H1 (cell line): ENCODE results near the gene ZC3H18. TPM values are rescaled to one million over a fixed set of nuclear protein-coding genes. Genes with fewer than 3 reads are reported as not detected.

ENCODE experiments used
- CTCF ChIA-PET: fragments of 300-600 bp; sonication (Branson Sonifier 250); formaldehyde crosslinking; loops from one replicate; lab custom pipeline; 2021; ENCODE audit not compliant: partially characterized antibody; lab: Charles Lee
- POLR2A ChIA-PET: fragments of 300-600 bp; sonication (Branson Sonifier 250); formaldehyde crosslinking; loops from one replicate; lab custom pipeline; 2021; ENCODE audit warnings: inconsistent platforms; ENCODE audit not compliant: partially characterized antibody; lab: Charles Lee
- DNase-seq, 2 experiments: peaks; one replicate each; pipeline versions ENCODE4 v3.0.0 to v3.0.0-alpha.2; 2010 to 2022; ENCODE audit warnings: low spot score in 2 of 2, low read depth in 1 of 2, mixed read lengths in 1 of 2
- FAIRE-seq: peaks from 2 replicates; lab custom pipeline; 2011; peaks lifted over from hg19 to GRCh38; lab: Jason Lieb, UNC
- H2AFZ ChIP-seq: 2 replicates; pipeline ENCODE4 v1.8.1; 2012; ENCODE audit warnings: low read length, inconsistent platforms
- H2AK5ac ChIP-seq: 2 replicates; pipeline ENCODE4 v1.6.1; 2013; ENCODE audit warnings: low read depth, low read length
- H2BK120ac ChIP-seq: replicated peaks from 2 replicates; pipeline ENCODE3; 2013; ENCODE audit warnings: low read depth, low read length, inconsistent platforms
- H2BK12ac ChIP-seq: 2 replicates; pipeline ENCODE4 v1.6.1; 2013; ENCODE audit warnings: low read depth, low read length
- H2BK15ac ChIP-seq: 2 replicates; pipeline ENCODE4 v1.6.1; 2013; ENCODE audit warnings: low read length
- H2BK20ac ChIP-seq: 2 replicates; pipeline ENCODE4 v1.6.1; 2013; ENCODE audit warnings: low read length
- H2BK5ac ChIP-seq: 2 replicates; pipeline ENCODE4 v1.6.1; 2013; ENCODE audit warnings: low read depth, low read length
- H3K14ac ChIP-seq: 2 replicates; pipeline ENCODE4 v1.6.1; 2013; ENCODE audit warnings: inconsistent platforms; ENCODE audit not compliant: insufficient read length
- H3K18ac ChIP-seq: 2 replicates; pipeline ENCODE4 v1.6.1; 2013; ENCODE audit warnings: low read length; ENCODE audit errors: extremely low read depth
- H3K23ac ChIP-seq: 2 replicates; pipeline ENCODE4 v1.6.1; 2013; ENCODE audit warnings: inconsistent platforms; ENCODE audit not compliant: insufficient read length
- H3K23me2 ChIP-seq: 2 replicates; pipeline ENCODE4 v1.6.1; 2013; ENCODE audit warnings: low read depth, low read length
- H3K27ac ChIP-seq: 2 replicates; pipeline ENCODE4 v1.6.1; 2011; ENCODE audit warnings: low read depth, low read length, inconsistent platforms
- H3K27me3 ChIP-seq, 4 experiments: replicated peaks in 1 of 4; 1 replicate in 1 of 4; 2 replicates in 3 of 4; pipeline versions ENCODE4 v1.6.1 to v1.8.1; 2011 to 2013; ENCODE audit warnings: low read length in 3 of 4, mild to moderate bottlenecking in 3 of 4, inconsistent platforms in 2 of 4, mixed read lengths in 2 of 4, moderate library complexity in 1 of 4; ENCODE audit not compliant: control insufficient read depth in 3 of 4, insufficient read depth in 3 of 4; ENCODE audit errors: extremely low read depth in 1 of 4
- H3K36me3 ChIP-seq, 4 experiments: 2 replicates each; pipeline versions ENCODE4 v1.6.1 to v1.8.1; 2011 to 2013; ENCODE audit warnings: mild to moderate bottlenecking in 4 of 4, low read length in 3 of 4, moderate library complexity in 2 of 4, control low read depth in 1 of 4, inconsistent platforms in 1 of 4; ENCODE audit not compliant: insufficient read depth in 4 of 4, control insufficient read depth in 2 of 4
- H3K4ac ChIP-seq: replicated peaks from 2 replicates; pipeline ENCODE3; 2013; ENCODE audit warnings: low read length, low read depth, mixed read lengths, inconsistent platforms; ENCODE audit not compliant: insufficient read length
- H3K4me1 ChIP-seq, 4 experiments: replicated peaks in 1 of 4; 1 replicate in 1 of 4; 2 replicates in 3 of 4; pipeline versions ENCODE4 v1.6.1 to v1.8.1; 2011 to 2013; ENCODE audit warnings: low read length in 3 of 4, inconsistent platforms in 2 of 4, mixed read lengths in 1 of 4; ENCODE audit not compliant: insufficient read depth in 4 of 4, control insufficient read depth in 3 of 4
- H3K4me2 ChIP-seq, 2 experiments: 2 replicates each; pipeline versions ENCODE4 v1.6.1 to v1.8.1; 2011 to 2013; ENCODE audit warnings: low read depth in 2 of 2, low read length in 2 of 2, control low read depth in 1 of 2, inconsistent platforms in 1 of 2, mild to moderate bottlenecking in 1 of 2; ENCODE audit not compliant: insufficient read depth in 1 of 2
- H3K4me3 ChIP-seq, 4 experiments: fragments of 200-600, 300-600 bp in 1 of 4; sonication (generic), shearing (Covaris generic), sonication (Bioruptor Twin) in 1 of 4; 2 replicates each; pipeline versions ENCODE4 v1.5.1 to v1.8.1; 2011 to 2016; ENCODE audit warnings: low read length in 4 of 4, low read depth in 3 of 4, control low read depth in 2 of 4, inconsistent platforms in 2 of 4, mild to moderate bottlenecking in 2 of 4, mixed read lengths in 1 of 4, moderate library complexity in 1 of 4; ENCODE audit not compliant: insufficient read depth in 2 of 4; ENCODE audit errors: extremely low read depth in 1 of 4
- H3K56ac ChIP-seq: replicated peaks from 2 replicates; pipeline ENCODE3; 2013; ENCODE audit warnings: low read depth, mild to moderate bottlenecking, mixed read lengths, low read length, inconsistent platforms; ENCODE audit not compliant: insufficient read length
- H3K79me1 ChIP-seq: 2 replicates; pipeline ENCODE4 v1.6.1; 2013; ENCODE audit warnings: low read depth, low read length, control low read depth
- H3K79me2 ChIP-seq, 2 experiments: 2 replicates each; pipeline versions ENCODE4 v1.6.1 to v1.8.1; 2012 to 2013; ENCODE audit warnings: low read length in 2 of 2, mild to moderate bottlenecking in 2 of 2, inconsistent platforms in 1 of 2; ENCODE audit not compliant: insufficient read depth in 2 of 2, control insufficient read depth in 1 of 2
- H3K9ac ChIP-seq, 4 experiments: replicated peaks in 1 of 4; 1 replicate in 1 of 4; 2 replicates in 3 of 4; pipeline versions ENCODE4 v1.6.1 to v1.8.1; 2011 to 2013; ENCODE audit warnings: low read depth in 3 of 4, low read length in 3 of 4, control low read depth in 2 of 4, mild to moderate bottlenecking in 2 of 4, moderate library complexity in 2 of 4, inconsistent platforms in 1 of 4; ENCODE audit errors: extremely low read depth in 1 of 4
- H3K9me3 ChIP-seq, 2 experiments: 2 replicates each; pipeline versions ENCODE4 v1.6.1 to v1.8.1; 2012 to 2013; ENCODE audit warnings: mild to moderate bottlenecking in 2 of 2, moderate library complexity in 2 of 2, control low read depth in 1 of 2, inconsistent platforms in 1 of 2, low read depth in 1 of 2, low read length in 1 of 2, mixed read lengths in 1 of 2; ENCODE audit not compliant: insufficient read depth in 2 of 2
- H4K20me1 ChIP-seq, 2 experiments: replicated peaks in 1 of 2; 2 replicates each; pipeline versions ENCODE3 to v1.8.1; 2011 to 2013; ENCODE audit warnings: inconsistent platforms in 2 of 2, low read length in 2 of 2, mild to moderate bottlenecking in 1 of 2; ENCODE audit not compliant: insufficient read depth in 2 of 2, control insufficient read depth in 1 of 2
- H4K5ac ChIP-seq: 2 replicates; pipeline ENCODE4 v1.6.1; 2013; ENCODE audit warnings: low read length, low read depth, mixed read lengths, inconsistent platforms; ENCODE audit not compliant: insufficient read length
- H4K8ac ChIP-seq: 2 replicates; pipeline ENCODE4 v1.8.0; 2013; ENCODE audit warnings: mild to moderate bottlenecking, moderate library complexity, low read length, inconsistent platforms; ENCODE audit not compliant: insufficient read depth; ENCODE audit errors: extremely low read depth
- H4K91ac ChIP-seq: replicated peaks from 2 replicates; pipeline ENCODE3; 2013; ENCODE audit warnings: low read length, mixed read lengths, inconsistent platforms; ENCODE audit not compliant: insufficient read length
- CREB1 ChIP-seq: IDR thresholded peaks from 2 replicates; pipeline ENCODE4 v1.6.1; 2012; ENCODE audit warnings: inconsistent platforms
- CTBP2 ChIP-seq: IDR thresholded peaks from 2 replicates; pipeline ENCODE4 v1.7.0; 2011; ENCODE audit warnings: borderline replicate concordance, mild to moderate bottlenecking, moderate library complexity, mixed read lengths, low read length; ENCODE audit not compliant: insufficient read depth, insufficient read length
- HDAC2 ChIP-seq, 2 experiments: fragments of 300-600 bp in 1 of 2; sonication (generic) in 1 of 2; IDR thresholded peaks; 2 replicates each; pipeline ENCODE4 v1.6.1; 2011 to 2012; ENCODE audit warnings: low read depth in 2 of 2, low read length in 2 of 2, mild to moderate bottlenecking in 2 of 2, moderate library complexity in 2 of 2, borderline replicate concordance in 1 of 2, inconsistent platforms in 1 of 2
- RAD21 ChIP-seq, 2 experiments: IDR thresholded peaks in 1 of 2; conservative IDR thresholded peaks in 1 of 2; 2 replicates each; pipeline ENCODE4 v1.6.1; 2011; ENCODE audit warnings: low read depth in 2 of 2, low read length in 2 of 2, improper control_type of control experiment in 1 of 2, inconsistent platforms in 1 of 2, mild to moderate bottlenecking in 1 of 2, moderate library complexity in 1 of 2
- WGBS, 2 experiments: shearing (Covaris generic) in 1 of 2; methylation state at CpG; one replicate each; pipeline versions ENCODE4 v1.1.6 to v1.1.7; 2013 to 2015; ENCODE audit warnings: low lambda C conversion rate in 2 of 2, mixed read lengths in 2 of 2, inconsistent platforms in 1 of 2, low coverage in 1 of 2, missing lambda C conversion rate in 1 of 2; ENCODE audit not compliant: insufficient replicate concordance in 2 of 2, insufficient coverage in 1 of 2, insufficient read length in 1 of 2; ENCODE audit errors: extremely low coverage in 1 of 2, missing lambda C conversion rate in 1 of 2; 5-methylcytosine and 5-hydroxymethylcytosine counted together
- polyA plus RNA-seq, 7 experiments: library from polyadenylated mRNA; depleted of rRNA in 3 of 7; stranded (reverse) in 5 of 7; unstranded in 2 of 7; fragments of >200 nt in 5 of 7; fragments of 200-250 nt in 2 of 7; gene quantifications; 1 replicate in 5 of 7; 2 replicates in 1 of 7; 4 replicates in 1 of 7; pipeline versions ENCODE4 v1.2.1 to v1.2.3, GENCODE V29; 2011 to 2013; ENCODE audit warnings: missing spikeins in 2 of 7, mixed read lengths in 2 of 7
- total RNA-seq: library from RNA; stranded (reverse); fragmentation: NEBNext Ultra II Directional; extraction: Animal tissue kit (Norgen Biotek cat#: 25700); gene quantifications from 2 replicates; pipeline ENCODE4 v1.2.1, GENCODE V29; 2021
- TF ChIP-seq, protein P1 (sequence below), 3 experiments: IDR thresholded peaks; 1 replicate in 2 of 3; 2 replicates in 1 of 3; pipeline versions ENCODE4 v1.5.1 to v1.6.1; 2011; ENCODE audit warnings: low read length in 3 of 3, mild to moderate bottlenecking in 3 of 3, inconsistent platforms in 2 of 3, low read depth in 1 of 3, moderate library complexity in 1 of 3; ENCODE audit not compliant: insufficient read depth in 1 of 3; ENCODE audit errors: control extremely low read depth in 1 of 3

ZC3H18 gene
- total and polyA plus RNA-seq, 2 of the 8 experiments (the other 6 are each of a cell fraction or from before 2014, with no cell fraction given) = 12.1 to 73.2 TPM

DNA sequence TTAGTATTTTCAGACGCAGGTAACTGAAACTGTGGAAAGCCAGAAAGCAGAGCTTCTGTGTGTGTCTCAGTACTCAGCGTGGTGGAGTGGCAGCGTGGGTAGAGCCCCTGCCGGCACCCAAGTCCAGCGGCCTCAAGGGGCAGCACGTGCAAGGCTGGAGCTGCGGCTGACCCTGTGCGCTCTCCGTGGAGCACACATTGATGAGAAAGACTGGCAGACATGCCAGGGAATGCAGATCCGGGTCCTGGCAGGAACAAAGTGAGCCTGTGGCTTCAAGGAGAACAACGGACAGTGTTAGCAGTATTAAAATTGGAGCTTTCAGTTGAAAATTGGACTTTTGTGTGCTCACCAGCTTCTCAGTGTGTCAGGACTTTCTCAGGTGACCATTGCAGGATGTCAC, 23.3 kb downstream of the ZC3H18 start:
- no peak overlapping the region for H3K9ac ChIP-seq
- TF ChIP-seq, protein P1, sequence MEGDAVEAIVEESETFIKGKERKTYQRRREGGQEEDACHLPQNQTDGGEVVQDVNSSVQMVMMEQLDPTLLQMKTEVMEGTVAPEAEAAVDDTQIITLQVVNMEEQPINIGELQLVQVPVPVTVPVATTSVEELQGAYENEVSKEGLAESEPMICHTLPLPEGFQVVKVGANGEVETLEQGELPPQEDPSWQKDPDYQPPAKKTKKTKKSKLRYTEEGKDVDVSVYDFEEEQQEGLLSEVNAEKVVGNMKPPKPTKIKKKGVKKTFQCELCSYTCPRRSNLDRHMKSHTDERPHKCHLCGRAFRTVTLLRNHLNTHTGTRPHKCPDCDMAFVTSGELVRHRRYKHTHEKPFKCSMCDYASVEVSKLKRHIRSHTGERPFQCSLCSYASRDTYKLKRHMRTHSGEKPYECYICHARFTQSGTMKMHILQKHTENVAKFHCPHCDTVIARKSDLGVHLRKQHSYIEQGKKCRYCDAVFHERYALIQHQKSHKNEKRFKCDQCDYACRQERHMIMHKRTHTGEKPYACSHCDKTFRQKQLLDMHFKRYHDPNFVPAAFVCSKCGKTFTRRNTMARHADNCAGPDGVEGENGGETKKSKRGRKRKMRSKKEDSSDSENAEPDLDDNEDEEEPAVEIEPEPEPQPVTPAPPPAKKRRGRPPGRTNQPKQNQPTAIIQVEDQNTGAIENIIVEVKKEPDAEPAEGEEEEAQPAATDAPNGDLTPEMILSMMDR (IDR thresholded peaks at IDR 0.05; ENCODE audit: control extremely low read depth in 1 of 3, insufficient read depth in 1 of 3, low read depth in 1 of 3, low read length in 3 of 3) = peak in 2 of 3 experiments; percentile 18 to 19; a peak in 2 of 4 replicates
- TF ChIP-seq CTBP2 (no peak), HDAC2 (IDR thresholded peaks at IDR 0.05; ENCODE audit: borderline replicate concordance in 1 of 2, low read depth in 2 of 2, low read length in 2 of 2) (no peak), CREB1 (no peak), RAD21 (IDR thresholded peaks at IDR 0.05 in 1 of 2, conservative IDR thresholded peaks at IDR 0.05 in 1 of 2; ENCODE audit: low read depth in 2 of 2, low read length in 2 of 2) (peak in 1 of 2 experiments; percentile 15; a peak in 1 of 4 replicates)
- 85% methylated on average over 11 of the region's 11 CpGs; no CpG with 5 or more reads in 1 of the 2 experiments for WGBS, 2 experiments
- H3K18ac ChIP-seq = no peak overlapping the region
- no peak overlapping the region for H3K4ac ChIP-seq
- no peaks in the 10 kb centered on the region; the same call in 1 of the 2 replicates for H3K79me1 ChIP-seq
- no peak overlapping the region for H2BK20ac ChIP-seq
- H3K27ac ChIP-seq = no peak overlapping the region
- H3K23ac ChIP-seq = no peak overlapping the region
- H3K27me3 ChIP-seq = no peaks in the 10 kb centered on the region
- H2BK12ac ChIP-seq = no peak overlapping the region
- H2BK120ac ChIP-seq = no peak overlapping the region
- H3K36me3 ChIP-seq = peaks cover 6 to 25% (median 19%) of the 10 kb centered on the region in 4 experiments; a peak in 6 of 8 replicates
- POLR2A ChIA-PET = no interaction called here
- H2AK5ac ChIP-seq = no peak overlapping the region
- H2AFZ ChIP-seq = no peak overlapping the region
- no peak overlapping the region for H4K5ac ChIP-seq
- no peak overlapping the region for H3K56ac ChIP-seq
- H2BK15ac ChIP-seq = no peak overlapping the region
- DNase-seq = no peak
- no peak overlapping the region for H4K8ac ChIP-seq
- no peaks in the 10 kb centered on the region for H3K4me1 ChIP-seq
- H4K91ac ChIP-seq = no peak overlapping the region
- no peak overlapping the region for H2BK5ac ChIP-seq
- no peak for FAIRE-seq
- CTCF ChIA-PET = interaction anchor here (0.7 to 2.0 kb wide), 8 partner anchors 8 to 156 kb away, joined by 3 to 10 read pairs (median 3); partner anchors contain the start of gene ZC3H18
- peaks cover 0 to 23% of the 10 kb centered on the region in 2 experiments; a peak in 2 of 4 replicates for H3K79me2 ChIP-seq
- peaks cover 3 to 19% of the 10 kb centered on the region in 2 experiments for H4K20me1 ChIP-seq
- no peaks in the 10 kb centered on the region for H3K9me3 ChIP-seq
- no peak overlapping the region for H3K14ac ChIP-seq
- H3K4me3 ChIP-seq = no peak overlapping the region
- no peak overlapping the region for H3K4me2 ChIP-seq
- H3K23me2 ChIP-seq = no peaks in the 10 kb centered on the region
